ENCODE measurements around the gene IDUA. TPM values are rescaled to one million over a fixed set of nuclear protein-coding genes. Genes with fewer than 3 reads are reported as not detected.

The IDUA gene
- total RNA-seq, 4 donors from 2014 or later, result 23.9 to 79.4 (median 52.9) TPM

DNA sequence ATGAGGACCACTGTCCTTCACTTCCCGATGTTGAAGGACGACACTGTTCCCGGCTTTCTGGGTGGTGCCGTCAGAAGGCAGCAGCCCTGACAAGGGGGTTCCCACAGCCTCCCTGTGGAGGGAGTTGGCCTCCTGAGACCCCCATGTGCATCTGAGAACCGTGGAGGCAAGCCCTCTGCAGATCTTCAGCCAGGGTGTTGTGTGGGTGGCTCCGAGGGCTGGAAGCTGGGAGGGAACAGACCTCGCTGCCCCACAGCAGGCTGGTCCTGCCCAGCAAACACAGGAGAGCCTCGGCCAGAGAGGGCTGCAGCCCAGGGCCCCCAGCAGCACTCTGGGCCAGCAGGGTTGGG is 29.6 kb upstream of the IDUA start:
- 66% methylated on average over 4 to 7 of the region's 8 CpGs for WGBS, 2 donors
- Histone ChIP-seq H3K27me3 (no peaks in the 10 kb centered on the region), H3K4me1 (no peaks in the 10 kb centered on the region), H3K9me3 (no peaks in the 10 kb centered on the region), H3K36me3 (peaks cover 0 to 99% (median 0%) of the 10 kb centered on the region in 3 donors), H3K27ac (no peak overlapping the region), H3K4me3 (no peak overlapping the region)
- TF ChIP-seq, protein P1, sequence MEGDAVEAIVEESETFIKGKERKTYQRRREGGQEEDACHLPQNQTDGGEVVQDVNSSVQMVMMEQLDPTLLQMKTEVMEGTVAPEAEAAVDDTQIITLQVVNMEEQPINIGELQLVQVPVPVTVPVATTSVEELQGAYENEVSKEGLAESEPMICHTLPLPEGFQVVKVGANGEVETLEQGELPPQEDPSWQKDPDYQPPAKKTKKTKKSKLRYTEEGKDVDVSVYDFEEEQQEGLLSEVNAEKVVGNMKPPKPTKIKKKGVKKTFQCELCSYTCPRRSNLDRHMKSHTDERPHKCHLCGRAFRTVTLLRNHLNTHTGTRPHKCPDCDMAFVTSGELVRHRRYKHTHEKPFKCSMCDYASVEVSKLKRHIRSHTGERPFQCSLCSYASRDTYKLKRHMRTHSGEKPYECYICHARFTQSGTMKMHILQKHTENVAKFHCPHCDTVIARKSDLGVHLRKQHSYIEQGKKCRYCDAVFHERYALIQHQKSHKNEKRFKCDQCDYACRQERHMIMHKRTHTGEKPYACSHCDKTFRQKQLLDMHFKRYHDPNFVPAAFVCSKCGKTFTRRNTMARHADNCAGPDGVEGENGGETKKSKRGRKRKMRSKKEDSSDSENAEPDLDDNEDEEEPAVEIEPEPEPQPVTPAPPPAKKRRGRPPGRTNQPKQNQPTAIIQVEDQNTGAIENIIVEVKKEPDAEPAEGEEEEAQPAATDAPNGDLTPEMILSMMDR (IDR thresholded peaks at IDR 0.05), result no peak
- TF ChIP-seq POLR2A (IDR thresholded peaks at IDR 0.05) (no peak), EP300 (IDR thresholded peaks at IDR 0.05) (no peak)
- DNase-seq (ENCODE audit: low spot score in 2 of 2), result no peak

DNA sequence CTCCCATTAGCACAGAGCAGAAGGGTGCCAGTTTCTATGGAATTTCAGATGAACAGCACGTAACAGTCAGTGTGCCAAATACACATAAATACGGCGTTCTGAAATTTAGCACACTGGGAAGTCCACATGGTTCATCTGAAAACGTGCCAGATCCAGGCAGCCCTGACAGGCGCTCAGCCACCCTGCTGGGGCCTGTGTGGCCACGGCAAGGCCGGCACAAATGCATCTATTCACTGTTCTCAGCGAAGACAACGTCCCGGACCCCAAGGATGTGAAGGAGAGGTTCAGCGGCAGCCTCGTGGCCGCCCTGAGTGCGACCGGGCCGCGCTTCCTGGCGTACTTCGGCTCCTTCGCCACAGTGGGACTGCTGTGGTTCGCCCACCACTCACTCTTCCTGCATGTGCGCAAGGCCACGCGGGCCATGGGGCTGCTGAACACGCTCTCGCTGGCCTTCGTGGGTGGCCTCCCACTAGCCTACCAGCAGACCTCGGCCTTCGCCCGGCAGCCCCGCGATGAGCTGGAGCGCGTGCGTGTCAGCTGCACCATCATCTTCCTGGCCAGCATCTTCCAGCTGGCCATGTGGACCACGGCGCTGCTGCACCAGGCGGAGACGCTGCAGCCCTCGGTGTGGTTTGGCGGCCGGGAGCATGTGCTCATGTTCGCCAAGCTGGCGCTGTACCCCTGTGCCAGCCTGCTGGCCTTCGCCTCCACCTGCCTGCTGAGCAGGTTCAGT is 29.1 kb upstream of the IDUA start:
- Histone ChIP-seq H3K36me3 (peaks cover 0 to 100% (median 0%) of the 10 kb centered on the region in 3 donors), H3K4me1 (no peaks in the 10 kb centered on the region), H3K4me3 (no peak overlapping the region), H3K27ac (no peak overlapping the region), H3K27me3 (no peaks in the 10 kb centered on the region), H3K9me3 (no peaks in the 10 kb centered on the region)
- no peak for DNase-seq (ENCODE audit: low spot score in 2 of 2)
- 89 to 92% methylated on average over 40 to 45 of the region's 45 CpGs for WGBS, 2 donors
- no peak for TF ChIP-seq POLR2A (IDR thresholded peaks at IDR 0.05)
- TF ChIP-seq, protein P1 (IDR thresholded peaks at IDR 0.05), result no peak
- TF ChIP-seq EP300 (IDR thresholded peaks at IDR 0.05), result no peak

DNA sequence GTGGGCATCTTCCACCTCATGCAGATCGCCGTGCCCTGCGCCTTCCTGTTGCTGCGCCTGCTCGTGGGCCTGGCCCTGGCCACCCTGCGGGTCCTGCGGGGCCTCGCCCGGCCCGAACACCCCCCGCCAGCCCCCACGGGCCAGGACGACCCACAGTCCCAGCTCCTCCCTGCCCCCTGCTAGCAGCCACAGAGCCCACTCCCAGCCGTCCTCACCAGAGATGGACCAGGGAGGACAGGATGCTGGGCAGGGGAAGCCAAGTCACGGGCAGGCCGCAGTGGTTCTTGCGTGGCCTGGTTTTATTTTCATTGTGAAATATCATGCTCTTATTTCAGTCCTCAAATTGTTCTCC is 28.6 kb upstream of the IDUA start:
- DNase-seq (ENCODE audit: low spot score in 2 of 2), result no peak
- H3K4me1 ChIP-seq, result no peaks in the 10 kb centered on the region
- peaks cover 0 to 100% (median 0%) of the 10 kb centered on the region in 3 donors for H3K36me3 ChIP-seq
- no peak overlapping the region for H3K4me3 ChIP-seq
- no peaks in the 10 kb centered on the region for H3K9me3 ChIP-seq
- no peaks in the 10 kb centered on the region for H3K27me3 ChIP-seq
- TF ChIP-seq EP300 (IDR thresholded peaks at IDR 0.05), result no peak
- no peak for TF ChIP-seq POLR2A (IDR thresholded peaks at IDR 0.05)
- TF ChIP-seq, protein P1 (IDR thresholded peaks at IDR 0.05), result no peak
- WGBS, 2 donors, result 83 to 88% methylated on average over 3 to 13 of the region's 17 CpGs
- no peak overlapping the region for H3K27ac ChIP-seq

DNA sequence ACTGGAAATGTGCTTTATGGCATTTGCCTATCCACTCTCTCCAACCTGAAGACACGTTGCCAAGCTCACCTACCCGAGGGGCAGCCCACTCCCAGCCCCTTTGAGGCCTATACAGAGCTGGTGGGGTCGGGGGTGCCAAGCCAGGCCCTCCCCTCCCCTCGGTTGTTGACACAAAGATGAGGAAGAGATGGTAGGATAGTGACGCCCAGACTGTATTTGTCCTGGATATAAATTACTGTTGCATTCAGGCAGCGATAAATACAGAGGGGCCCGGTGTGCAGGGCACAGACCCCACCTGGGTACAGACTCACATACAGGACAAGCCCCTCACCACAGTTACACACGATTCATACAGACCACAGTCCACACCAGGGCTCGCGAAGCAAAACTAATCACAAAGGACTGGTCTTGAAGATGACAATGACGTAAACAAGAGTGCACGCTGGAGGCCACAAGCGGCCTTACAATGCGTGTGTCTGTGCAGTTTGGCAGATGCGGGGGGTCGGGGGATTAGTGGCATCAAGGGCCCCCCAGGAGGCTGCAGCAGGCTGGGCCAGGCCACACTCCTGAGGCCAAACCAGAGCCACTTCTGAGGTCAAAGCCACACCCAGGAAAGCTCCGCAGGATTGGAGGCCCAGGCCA is 28.0 kb upstream of the IDUA start:
- 75 to 76% methylated on average over 17 of the region's 17 CpGs for WGBS, 2 donors
- TF ChIP-seq, protein P1 (IDR thresholded peaks at IDR 0.05), result no peak
- Histone ChIP-seq H3K36me3 (peaks cover 0 to 100% (median 0%) of the 10 kb centered on the region in 3 donors), H3K4me3 (no peak overlapping the region), H3K4me1 (no peaks in the 10 kb centered on the region), H3K9me3 (no peaks in the 10 kb centered on the region), H3K27ac (no peak overlapping the region), H3K27me3 (no peaks in the 10 kb centered on the region)
- no peak for DNase-seq (ENCODE audit: low spot score in 2 of 2)

DNA sequence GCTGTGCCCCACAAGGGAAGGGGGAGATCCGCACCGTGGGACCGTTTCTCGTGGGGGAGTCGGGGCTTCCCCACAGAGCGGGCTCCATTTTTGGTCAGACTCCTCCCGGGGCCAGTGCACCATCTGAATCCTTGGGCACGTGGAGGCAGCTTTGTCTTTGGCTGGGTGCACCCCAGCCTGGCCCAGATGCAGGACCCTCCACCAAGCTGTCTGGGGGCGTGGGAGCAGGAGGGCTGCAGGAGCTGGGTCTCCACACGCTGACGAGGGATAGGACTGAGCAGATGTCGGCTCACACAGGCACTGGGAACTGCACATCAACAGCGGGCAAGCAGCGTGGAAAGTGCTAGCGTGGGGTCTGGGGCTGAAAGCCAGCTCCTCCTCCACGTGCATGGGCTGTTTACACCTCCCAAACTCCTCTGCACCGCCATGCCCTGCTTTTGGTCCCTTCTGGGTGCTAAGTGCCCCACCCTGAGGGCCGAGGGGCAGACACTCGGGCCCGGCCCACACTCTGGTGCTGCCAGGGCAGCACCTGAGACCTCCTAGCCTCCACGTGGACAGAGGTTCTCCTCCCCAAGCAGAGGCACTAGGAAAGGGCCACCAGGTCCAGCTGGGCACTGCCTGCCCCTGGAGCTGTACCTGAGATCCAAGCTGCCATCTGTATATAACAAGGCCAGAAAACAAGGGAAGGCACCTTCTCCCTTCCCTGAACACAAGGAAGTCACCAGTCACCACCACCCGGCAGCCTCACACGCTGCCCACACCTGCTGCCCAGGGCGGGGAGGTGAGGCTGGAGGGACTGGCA is 27.3 kb upstream of the IDUA start:
- no peak overlapping the region for H3K27ac ChIP-seq
- H3K27me3 ChIP-seq, result no peaks in the 10 kb centered on the region
- H3K4me3 ChIP-seq, result no peak overlapping the region
- H3K4me1 ChIP-seq, result no peaks in the 10 kb centered on the region
- TF ChIP-seq, protein P1 (IDR thresholded peaks at IDR 0.05), result no peak
- TF ChIP-seq EP300 (IDR thresholded peaks at IDR 0.05) (no peak), POLR2A (IDR thresholded peaks at IDR 0.05) (no peak)
- H3K36me3 ChIP-seq, result peaks cover 0 to 100% (median 0%) of the 10 kb centered on the region in 3 donors
- no peaks in the 10 kb centered on the region for H3K9me3 ChIP-seq
- DNase-seq (ENCODE audit: low spot score in 2 of 2), result no peak
- 74 to 77% methylated on average over 21 to 24 of the region's 24 CpGs for WGBS, 2 donors

Data from tibial nerve (tissue), 4 donors.